ENCODE results near the gene LAMTOR4. TPM values are rescaled to one million over a fixed set of nuclear protein-coding genes. Genes with fewer than 3 reads are reported as not detected.

The LAMTOR4 gene
- total RNA-seq, 1 experiment from 2014 or later = 145 TPM

DNA sequence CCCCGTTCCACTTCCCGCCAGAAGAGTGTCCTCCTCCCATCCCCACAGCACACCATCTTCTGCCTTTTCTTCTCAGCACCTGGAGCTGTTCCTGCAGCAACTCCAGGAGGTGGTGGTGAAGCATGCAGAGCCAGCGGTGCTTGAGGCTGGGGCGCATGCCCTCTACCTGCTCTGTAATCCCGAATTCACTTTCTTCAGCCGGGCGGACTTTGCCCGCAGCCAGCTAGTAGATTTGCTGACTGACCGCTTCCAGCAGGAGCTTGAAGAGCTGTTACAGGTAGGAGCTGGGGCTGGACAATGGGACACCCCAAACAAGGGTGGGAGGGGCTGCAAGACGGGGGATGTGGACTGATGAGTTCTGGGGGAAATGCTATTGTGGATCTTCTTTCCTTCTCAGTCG, 52.0 kb downstream of the LAMTOR4 start:
- no peak for DNase-seq (ENCODE audit: low read depth)

Other genes with a start within 250 kb of the LAMTOR4 start
- 10.3 and 17.8 TPM in 2 replicates for gene TRIM4, start 229.4 kb upstream of the LAMTOR4 start, total RNA-seq (2014; rRNA removed; shearing (Covaris generic))
- not detected in 2 replicates for gene GJC3, start 219.3 kb upstream of the LAMTOR4 start, total RNA-seq (2014; rRNA removed; shearing (Covaris generic))
- 0.62 TPM in 1 of 2 replicates, not detected in the other for gene AZGP1, start 172.9 kb upstream of the LAMTOR4 start, total RNA-seq (2014; rRNA removed; shearing (Covaris generic))
- gene ZKSCAN1, start 133.3 kb upstream of the LAMTOR4 start, total RNA-seq (2014; rRNA removed; shearing (Covaris generic)) = 9.4 and 15.9 TPM in 2 replicates
- 7.4 TPM in 2 replicates for gene ZSCAN21, start 99.1 kb upstream of the LAMTOR4 start, total RNA-seq (2014; rRNA removed; shearing (Covaris generic))
- 23.6 and 25.4 TPM in 2 replicates for gene ZNF3, start 67.2 kb upstream of the LAMTOR4 start, total RNA-seq (2014; rRNA removed; shearing (Covaris generic))
- 98.4 and 109 TPM in 2 replicates for gene COPS6, start 59.9 kb upstream of the LAMTOR4 start, total RNA-seq (2014; rRNA removed; shearing (Covaris generic))
- 146 and 183 TPM in 2 replicates for gene MCM7, start 47.5 kb upstream of the LAMTOR4 start, total RNA-seq (2014; rRNA removed; shearing (Covaris generic))
- gene AP4M1, start 47.3 kb upstream of the LAMTOR4 start, total RNA-seq (2014; rRNA removed; shearing (Covaris generic)) = 21.7 and 23.3 TPM in 2 replicates
- 60.7 and 93.2 TPM in 2 replicates for gene TAF6, start 29.6 kb upstream of the LAMTOR4 start, total RNA-seq (2014; rRNA removed; shearing (Covaris generic))
- 24.1 and 33.6 TPM in 2 replicates for gene CNPY4, start 29.3 kb upstream of the LAMTOR4 start, total RNA-seq (2014; rRNA removed; shearing (Covaris generic))
- 4.6 and 4.8 TPM in 2 replicates for gene MBLAC1, start 22.0 kb upstream of the LAMTOR4 start, total RNA-seq (2014; rRNA removed; shearing (Covaris generic))
- gene TRAPPC14, start 9.8 kb downstream of the LAMTOR4 start, total RNA-seq (2014; rRNA removed; shearing (Covaris generic)) = 6.4 and 10.5 TPM in 2 replicates
- 1.9 and 3.9 TPM in 2 replicates for gene GAL3ST4, start 19.7 kb downstream of the LAMTOR4 start, total RNA-seq (2014; rRNA removed; shearing (Covaris generic))
- 2.8 and 4.2 TPM in 2 replicates for gene GPC2, start 28.5 kb downstream of the LAMTOR4 start, total RNA-seq (2014; rRNA removed; shearing (Covaris generic))
- 8.3 and 10.5 TPM in 2 replicates for gene STAG3, start 29.0 kb downstream of the LAMTOR4 start, total RNA-seq (2014; rRNA removed; shearing (Covaris generic))
- gene PVRIG, start 71.0 kb downstream of the LAMTOR4 start, total RNA-seq (2014; rRNA removed; shearing (Covaris generic)) = not detected in 2 replicates
- gene SPDYE3, start 158.8 kb downstream of the LAMTOR4 start, total RNA-seq (2014; rRNA removed; shearing (Covaris generic)) = not detected in 2 replicates
- gene PILRB, start 209.2 kb downstream of the LAMTOR4 start, total RNA-seq (2014; rRNA removed; shearing (Covaris generic)) = 7.0 and 8.0 TPM in 2 replicates
- 0.54 TPM in 1 of 2 replicates, not detected in the other for gene PILRA, start 224.6 kb downstream of the LAMTOR4 start, total RNA-seq (2014; rRNA removed; shearing (Covaris generic))